ENCODE results near the gene KCNJ10.

- no peak for TF ChIP-seq CTCF (IDR thresholded peaks at IDR 0.05)
- TF ChIP-seq POLR2A (IDR thresholded peaks at IDR 0.05): no peak
These were observed 21.8 kb upstream of the KCNJ10 start for GRCh38 chr1:160091666-160092223.

All from right lobe of liver (tissue), 4 donors.